HEK293T (cell line): ENCODE measurements around the gene DNMT3B.

Source experiments
- CTCF ChIA-PET: fragments of 350-600 bp; formaldehyde crosslinking; extraction: SDS; loops from one replicate; lab custom pipeline; 2021; ENCODE audit warnings: antibody characterized with exemption, inconsistent platforms; lab: Yijun Ruan, JAX
- POLR2A ChIA-PET: fragments of 350-600 bp; formaldehyde crosslinking; extraction: SDS; loops from one replicate; lab custom pipeline; 2020; ENCODE audit warnings: antibody characterized with exemption, inconsistent platforms; lab: Yijun Ruan, JAX
- DNase-seq: peaks from one replicate; pipeline ENCODE4 v3.0.0; 2012; ENCODE audit warnings: mixed read lengths; ENCODE audit errors: extremely low spot score
- ARNT ChIP-seq: fragments of 450-650 bp; IDR thresholded peaks from 2 replicates; pipeline ENCODE4 v1.6.1; 2017; ENCODE audit warnings: mild to moderate bottlenecking
- BHLHE40 ChIP-seq: fragments of 450-650 bp; IDR thresholded peaks from 2 replicates; pipeline ENCODE4 v1.6.1; 2016; ENCODE audit warnings: mild to moderate bottlenecking, moderate library complexity, borderline replicate concordance
- CTBP1 ChIP-seq: fragments of 450-650 bp; IDR thresholded peaks from 2 replicates; pipeline ENCODE4 v1.6.1; 2016; ENCODE audit warnings: borderline replicate concordance
- ELF4 ChIP-seq: fragments of 450-650 bp; IDR thresholded peaks from 2 replicates; pipeline ENCODE4 v1.6.1; 2017; ENCODE audit warnings: antibody characterized with exemption
- FOXA1 ChIP-seq: fragments of 450-650 bp; IDR thresholded peaks from 2 replicates; pipeline ENCODE4 v1.6.1; 2016; ENCODE audit warnings: mild to moderate bottlenecking
- FOXK2 ChIP-seq: fragments of 450-650 bp; IDR thresholded peaks from 2 replicates; pipeline ENCODE4 v1.6.1; 2016; ENCODE audit warnings: mild to moderate bottlenecking
- FOXM1 ChIP-seq: fragments of 450-650 bp; IDR thresholded peaks from 2 replicates; pipeline ENCODE4 v1.6.1; 2017; ENCODE audit warnings: mild to moderate bottlenecking, borderline replicate concordance
- HDGF ChIP-seq: fragments of 450-650 bp; IDR thresholded peaks from 2 replicates; pipeline ENCODE4 v1.6.1; 2017; ENCODE audit warnings: antibody characterized with exemption, borderline replicate concordance
- L3MBTL2 ChIP-seq: fragments of 450-650 bp; conservative IDR thresholded peaks from 2 replicates; pipeline ENCODE4 v1.6.1; 2016; ENCODE audit warnings: mild to moderate bottlenecking
- LEF1 ChIP-seq: fragments of 450-650 bp; IDR thresholded peaks from 2 replicates; pipeline ENCODE4 v1.6.1; 2017; ENCODE audit warnings: mild to moderate bottlenecking, borderline replicate concordance
- NFRKB ChIP-seq: fragments of 450-650 bp; IDR thresholded peaks from 2 replicates; pipeline ENCODE4 v1.6.1; 2016; ENCODE audit warnings: mild to moderate bottlenecking, moderate library complexity
- PKNOX1 ChIP-seq: fragments of 450-650 bp; IDR thresholded peaks from 2 replicates; pipeline ENCODE4 v1.6.1; 2016
- SP1 ChIP-seq: fragments of 450-650 bp; IDR thresholded peaks from 2 replicates; pipeline ENCODE4 v1.6.1; 2017
- SUZ12 ChIP-seq: fragments of 450-650 bp; IDR thresholded peaks from 2 replicates; pipeline ENCODE4 v1.6.1; 2016; ENCODE audit warnings: mild to moderate bottlenecking
- TARDBP ChIP-seq: fragments of 450-650 bp; IDR thresholded peaks from 2 replicates; pipeline ENCODE4 v1.6.1; 2016
- ZNF384 ChIP-seq: fragments of 450-650 bp; IDR thresholded peaks from 2 replicates; pipeline ENCODE4 v1.6.1; 2016

The DNMT3B gene

GRCh38 chr20:32834972-32835371 is 72.8 kb downstream of the DNMT3B start:
- CTCF ChIA-PET, result interaction anchor here (0.8 kb wide), 1 partner anchor 58 kb away, joined by 3 read pairs; no protein-coding TSS in a partner anchor

GRCh38 chr20:32837157-32837556 is 75.0 kb downstream of the DNMT3B start:
- CTCF ChIA-PET, result interaction anchor here (0.6 kb wide), 1 partner anchor 107 kb away, joined by 3 read pairs; no protein-coding TSS in a partner anchor
- no peak for DNase-seq
- TF ChIP-seq FOXK2 (no peak), HDGF (no peak), CTBP1 (no peak), ELF4 (no peak), PKNOX1 (no peak), FOXM1 (no peak), FOXA1 (no peak), SP1 (no peak), NFRKB (no peak), BHLHE40 (no peak), ZNF384 (no peak), SUZ12 (no peak), L3MBTL2 (no peak), TARDBP (no peak), ARNT (no peak), LEF1 (no peak)
- POLR2A ChIA-PET, result no interaction called here

More at GRCh38 chr20:32834972-32835371, 72.8 kb downstream of the DNMT3B start:
- POLR2A ChIA-PET, result no interaction called here
- DNase-seq, result no peak
- TF ChIP-seq ARNT (no peak), ELF4 (no peak), FOXK2 (no peak), HDGF (no peak), BHLHE40 (no peak), ZNF384 (no peak), NFRKB (no peak)

GRCh38 chr20:32839227-32839981 is 77.2 kb downstream of the DNMT3B start:
- no peak for TF ChIP-seq SP1
- TF ChIP-seq PKNOX1, result no peak
- TF ChIP-seq ARNT, result no peak
- no peak for TF ChIP-seq L3MBTL2
- TF ChIP-seq FOXM1, result no peak
- no peak for TF ChIP-seq CTBP1
- no peak for TF ChIP-seq FOXA1
- TF ChIP-seq NFRKB, result no peak
- no peak for TF ChIP-seq FOXK2
- no peak for DNase-seq
- POLR2A ChIA-PET, result no interaction called here
- CTCF ChIA-PET, result no interaction called here

- ChIA-PET CTCF (no interaction called here), POLR2A (no interaction called here)
- no peak for DNase-seq
- TF ChIP-seq NFRKB, result no peak
- TF ChIP-seq LEF1, result no peak
- no peak for TF ChIP-seq ZNF384
- TF ChIP-seq SUZ12, result no peak
- TF ChIP-seq FOXM1, result no peak
- no peak for TF ChIP-seq HDGF
- TF ChIP-seq SP1, result no peak
- TF ChIP-seq TARDBP, result no peak
- TF ChIP-seq CTBP1, result no peak
Measured at GRCh38 chr20:32839982-32840285, 77.7 kb downstream of the DNMT3B start.

- TF ChIP-seq SP1 (no peak), ELF4 (no peak), TARDBP (no peak), FOXM1 (no peak), PKNOX1 (no peak), NFRKB (no peak)
- CTCF ChIA-PET, result no interaction called here
- POLR2A ChIA-PET, result no interaction called here
- no peak for DNase-seq
Measured at GRCh38 chr20:32841174-32841573, 79.0 kb downstream of the DNMT3B start.

GRCh38 chr20:32841632-32842031 is 79.4 kb downstream of the DNMT3B start:
- ChIA-PET POLR2A (no interaction called here), CTCF (no interaction called here)
- TF ChIP-seq ELF4 (no peak), L3MBTL2 (no peak), FOXA1 (no peak), ARNT (no peak), SP1 (no peak), ZNF384 (no peak), LEF1 (no peak), BHLHE40 (no peak), FOXM1 (no peak), HDGF (no peak)
- no peak for DNase-seq
